ENCODE measurements around the gene TUBG1.
"Not testable (repeated sequence)": the region's sequence is repeated elsewhere in the genome, so short reads cannot be mapped to it uniquely, and the experiment has no call there.

TUBG1 gene

DNA sequence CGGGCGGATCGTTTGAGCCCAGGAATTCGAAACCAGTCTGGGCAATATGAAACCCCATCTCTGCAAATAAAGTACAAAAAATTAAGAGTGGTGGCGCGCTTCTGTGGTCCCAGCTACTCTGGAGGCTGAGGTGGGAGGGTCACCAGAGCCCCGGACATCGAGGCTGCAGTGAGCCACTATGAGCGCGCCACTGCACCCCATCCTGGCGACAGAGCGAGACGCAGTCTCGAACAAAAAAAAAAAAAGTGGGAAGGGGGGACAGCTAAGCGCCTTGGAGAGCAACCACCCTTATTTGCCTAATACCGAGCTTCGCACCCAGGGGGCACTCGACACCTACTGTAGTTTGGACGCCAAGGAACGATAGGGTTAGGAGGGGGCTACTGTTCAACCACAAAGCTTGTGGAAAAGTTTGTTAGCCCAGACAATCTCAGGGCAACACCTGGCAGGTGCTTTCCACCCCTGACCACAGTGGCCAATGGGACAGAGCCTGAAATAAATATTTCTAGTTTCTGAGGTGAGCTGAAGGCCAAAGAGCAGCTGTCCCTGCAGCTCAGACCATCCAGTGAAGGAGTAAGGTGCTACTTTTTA is 31.1 kb upstream of the TUBG1 start:
- DNase-seq (ENCODE audit: low read depth, low spot score), result peak; percentile 90

DNA sequence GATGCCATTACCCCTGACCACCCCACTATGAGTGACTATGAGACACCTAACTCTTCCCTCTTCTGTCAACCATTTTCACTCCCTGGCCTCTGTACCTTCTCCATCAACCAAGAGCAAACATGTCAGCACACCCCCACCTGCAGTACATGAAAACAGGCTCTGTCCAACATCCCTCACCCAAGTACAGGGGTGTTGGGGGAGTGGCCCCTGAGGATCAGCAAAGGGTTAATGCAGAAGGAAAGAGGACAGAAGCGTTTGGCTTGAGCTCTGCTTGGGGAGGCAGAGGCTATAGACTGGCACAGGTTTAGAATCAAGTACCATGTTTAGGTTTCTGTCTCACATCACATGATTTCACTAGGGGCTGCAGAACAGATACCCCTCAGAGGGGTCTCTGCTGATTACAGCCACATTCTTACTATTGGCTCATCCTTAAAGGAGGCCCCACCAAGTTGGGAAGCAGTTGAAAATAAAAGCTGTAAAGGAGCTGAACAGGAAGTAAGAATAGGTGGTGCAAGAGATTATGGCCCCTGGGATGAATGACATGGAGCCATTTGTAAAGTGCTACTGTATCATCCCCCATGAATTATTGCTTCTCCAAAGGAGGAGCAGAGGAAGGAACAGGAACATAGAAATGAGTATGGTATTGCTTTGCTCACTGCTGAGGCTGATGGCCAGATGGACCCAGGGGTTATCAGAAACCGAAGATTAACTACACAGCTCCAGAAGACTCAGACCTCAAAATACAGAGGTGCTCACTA is 29.5 kb upstream of the TUBG1 start:
- DNase-seq (ENCODE audit: low read depth, low spot score), result no peak

GRCh38 chr17:42581744-42582270 is 27.7 kb upstream of the TUBG1 start:
- DNase-seq (ENCODE audit: low read depth, low spot score), result no peak

- DNase-seq (ENCODE audit: low read depth, low spot score), result no peak
These were observed 24.6 kb upstream of the TUBG1 start for GRCh38 chr17:42584880-42585279.

DNA sequence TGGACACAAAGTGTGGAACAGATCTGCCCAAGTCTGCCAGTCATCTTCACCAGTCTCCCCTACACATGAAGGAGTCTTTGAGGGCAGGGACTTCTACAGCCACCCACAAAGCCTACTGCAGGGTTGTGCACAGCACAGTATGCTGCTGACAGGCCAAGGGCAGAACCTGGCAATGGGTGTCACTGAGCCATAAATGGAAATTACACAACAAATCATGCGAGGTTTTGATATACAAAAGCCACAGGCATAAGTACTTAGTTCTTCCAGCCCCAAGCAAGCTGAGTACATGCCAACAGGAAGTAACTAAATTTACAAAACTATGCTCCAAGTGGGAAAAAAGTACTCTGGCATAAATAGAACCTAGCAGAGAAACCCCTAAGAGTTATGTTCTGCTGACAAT is 24.1 kb upstream of the TUBG1 start:
- no peak for DNase-seq (ENCODE audit: low read depth, low spot score)

GRCh38 chr17:42586514-42587230 is 22.8 kb upstream of the TUBG1 start:
- no peak for DNase-seq (ENCODE audit: low read depth, low spot score)

DNA sequence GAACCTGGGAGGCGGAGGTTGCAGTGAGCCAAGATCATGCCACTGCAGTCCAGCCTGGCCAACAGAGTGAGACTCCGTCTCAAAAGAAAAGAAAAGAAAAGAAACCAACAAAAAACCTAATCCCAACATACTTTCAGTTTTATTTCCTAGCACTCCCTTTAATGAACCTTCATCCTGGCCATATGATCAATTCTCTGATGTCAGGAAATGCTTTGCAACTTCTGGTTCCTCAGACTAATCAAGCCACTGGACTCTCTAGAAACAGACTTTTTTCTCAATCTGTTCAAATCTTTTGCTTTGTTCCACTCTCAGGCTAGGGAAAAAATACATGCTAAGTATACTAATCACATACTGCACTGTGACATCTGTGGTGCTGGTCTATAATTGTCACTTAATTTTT is 18.6 kb upstream of the TUBG1 start:
- DNase-seq (ENCODE audit: low read depth, low spot score), result no peak

DNA sequence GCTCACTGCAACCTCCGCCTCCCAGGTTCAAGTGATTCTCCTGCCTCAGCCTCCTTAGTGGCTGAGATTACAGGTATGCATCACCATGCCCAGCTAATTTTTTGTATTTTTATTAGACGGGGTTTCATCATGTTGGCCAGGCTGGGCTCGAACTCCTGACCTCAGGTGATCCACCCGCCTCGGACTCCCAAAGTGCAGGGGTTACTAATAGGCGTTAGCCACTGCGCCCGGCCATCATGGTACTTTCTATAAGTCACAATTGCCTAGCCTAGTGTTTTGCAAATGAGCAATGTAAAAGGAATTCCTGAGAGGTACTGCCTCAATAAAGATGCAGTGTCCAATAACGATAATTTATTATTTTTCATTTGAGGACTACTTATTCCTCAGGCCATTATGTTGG is 18.1 kb upstream of the TUBG1 start:
- no peak for DNase-seq (ENCODE audit: low read depth, low spot score)

DNA sequence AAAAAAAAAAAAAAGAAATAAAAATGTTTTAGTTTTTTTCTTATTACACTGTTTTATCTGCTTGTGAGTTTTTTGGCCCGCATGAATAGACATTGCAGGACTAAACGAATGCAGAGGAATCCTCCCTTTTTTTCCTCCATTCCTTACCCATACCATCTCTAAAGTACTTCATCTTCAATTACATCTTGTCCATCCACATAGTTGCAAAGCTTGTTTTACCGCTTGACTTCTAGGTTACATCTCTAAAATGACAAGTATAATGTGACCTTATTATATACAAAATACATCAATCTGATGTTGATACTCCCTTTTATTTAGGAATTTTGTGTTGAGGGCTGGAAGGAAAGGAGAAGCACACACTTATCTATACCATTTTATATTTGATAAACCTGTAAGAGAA is 13.1 kb upstream of the TUBG1 start:
- no peak for DNase-seq (ENCODE audit: low read depth, low spot score)

- DNase-seq (ENCODE audit: low read depth, low spot score), result no peak
These were observed 10.6 kb upstream of the TUBG1 start for GRCh38 chr17:42598905-42599304.

DNA sequence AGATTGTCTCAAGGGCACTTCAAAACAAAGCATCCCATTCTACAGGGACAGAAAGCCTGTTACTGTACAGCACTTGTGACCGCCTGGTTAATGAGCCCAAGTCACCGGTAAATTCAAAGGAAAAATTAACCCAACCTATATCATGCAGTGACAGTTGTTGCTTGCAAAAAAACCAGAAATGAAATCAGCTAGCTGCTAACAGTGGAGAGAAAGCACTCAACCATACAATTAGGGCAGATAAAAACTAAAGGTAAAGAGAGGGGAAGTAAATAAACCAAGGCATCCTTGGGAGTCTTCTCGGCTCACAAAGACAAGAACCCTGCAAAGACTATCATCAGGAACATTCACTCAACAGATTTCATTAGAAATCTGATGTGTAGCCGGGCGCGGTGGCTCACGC is 6.2 kb upstream of the TUBG1 start:
- no peak for DNase-seq (ENCODE audit: low read depth, low spot score)

DNA sequence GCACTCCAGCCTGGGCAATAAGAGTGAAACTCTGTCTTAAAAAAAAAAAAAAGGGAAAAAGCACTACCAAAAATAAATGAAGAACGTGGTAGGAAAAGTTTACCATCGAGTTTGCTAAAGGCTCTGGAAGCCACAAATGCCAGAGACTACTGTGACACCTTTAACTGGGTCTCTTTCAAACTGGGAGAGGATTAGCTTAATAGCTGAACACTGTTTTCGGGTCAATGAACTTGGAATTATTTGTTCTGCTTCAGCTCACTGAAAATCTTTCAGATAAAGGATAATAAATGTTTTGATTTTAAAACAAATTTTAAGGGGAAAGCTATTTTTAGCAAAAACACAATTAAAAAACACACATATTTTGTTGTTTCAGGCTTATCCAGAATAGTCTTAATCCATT is 1.7 kb upstream of the TUBG1 start:
- no peak for DNase-seq (ENCODE audit: low read depth, low spot score)

DNA sequence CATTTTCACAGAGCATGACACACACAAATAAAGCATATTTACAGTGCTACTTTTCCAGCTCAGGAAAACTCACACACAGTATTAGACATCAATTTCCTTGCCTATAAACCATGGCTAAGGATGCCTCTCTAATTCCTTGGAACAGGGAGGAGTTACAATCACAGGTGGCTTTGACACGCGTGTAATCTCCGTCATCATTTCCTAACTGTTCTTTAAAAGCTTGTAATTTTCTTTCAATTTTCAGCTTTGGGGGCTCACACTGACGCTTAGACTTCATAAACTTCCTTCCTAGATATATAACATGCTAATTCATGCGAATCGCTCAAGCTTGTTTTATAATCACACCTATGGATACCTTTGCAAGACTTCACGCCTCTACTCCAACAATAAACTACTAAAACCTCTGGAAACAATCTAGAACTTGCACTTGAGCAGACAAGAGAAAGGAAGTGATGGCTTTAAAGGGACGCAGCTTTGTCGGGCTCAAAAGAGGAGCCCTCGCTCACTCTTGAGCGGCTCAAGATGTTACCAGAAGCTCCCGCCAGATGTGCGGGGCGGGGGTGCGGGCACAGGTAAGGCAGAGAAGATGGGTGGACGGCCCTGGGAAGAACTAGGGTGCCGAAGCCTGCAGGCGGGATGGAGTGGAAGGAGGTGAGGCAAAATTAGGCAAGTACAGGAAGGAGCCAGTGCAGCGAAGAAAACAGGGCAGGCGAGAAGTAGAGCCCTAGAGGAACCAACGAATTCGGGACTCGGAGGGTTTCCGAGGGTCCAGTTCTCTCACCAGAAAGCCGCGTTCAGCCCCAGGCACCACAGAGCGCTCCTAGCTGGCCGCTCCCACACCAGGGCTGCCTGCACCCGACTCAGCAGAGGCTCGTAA is 940 bp upstream of the TUBG1 start:
- no peak for DNase-seq (ENCODE audit: low read depth, low spot score)

DNA sequence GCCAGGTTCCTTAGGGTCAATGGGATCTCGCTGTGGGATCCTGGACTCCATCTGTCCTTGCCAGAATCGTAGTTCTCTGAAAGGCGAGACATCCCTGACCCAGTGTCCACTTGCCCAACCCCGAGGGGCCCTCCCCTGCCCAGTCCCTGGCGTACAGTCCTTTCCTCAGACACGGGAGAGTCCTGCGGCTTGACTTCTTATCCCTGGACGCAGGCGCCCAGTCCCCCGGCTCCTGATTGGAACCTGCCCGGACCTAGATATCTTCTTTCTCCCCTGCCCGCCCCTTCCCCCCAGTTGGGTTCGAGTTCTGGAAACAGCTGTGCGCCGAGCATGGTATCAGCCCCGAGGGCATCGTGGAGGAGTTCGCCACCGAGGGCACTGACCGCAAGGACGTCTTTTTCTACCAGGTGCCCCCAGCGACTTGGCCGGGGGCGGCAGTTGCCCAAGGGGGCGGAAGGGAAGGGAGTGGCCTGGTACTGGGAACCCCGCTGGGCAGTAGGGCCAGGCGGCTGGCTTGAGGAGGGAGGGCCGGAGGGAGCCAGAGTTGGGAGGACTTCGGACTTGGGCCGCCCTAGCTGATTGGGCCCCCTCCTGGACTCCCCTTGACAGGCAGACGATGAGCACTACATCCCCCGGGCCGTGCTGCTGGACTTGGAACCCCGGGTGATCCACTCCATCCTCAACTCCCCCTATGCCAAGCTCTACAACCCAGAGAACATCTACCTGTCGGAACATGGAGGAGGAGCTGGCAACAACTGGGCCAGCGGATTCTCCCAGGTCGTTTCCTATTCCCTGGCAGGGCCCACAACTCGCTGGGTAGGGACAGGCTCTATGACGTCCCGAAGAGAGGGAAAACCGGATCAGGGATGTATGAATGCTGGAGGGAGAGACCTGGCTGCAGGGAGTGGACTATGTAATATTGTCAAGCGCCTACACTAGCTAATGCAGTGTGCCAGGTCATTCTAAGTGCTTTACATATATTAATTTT is 625 bp downstream of the TUBG1 start:
- not testable (repeated sequence) for DNase-seq (ENCODE audit: low read depth, low spot score)

GRCh38 chr17:42612013-42612412 is 2.5 kb downstream of the TUBG1 start:
- no peak for DNase-seq (ENCODE audit: low read depth, low spot score)

DNA sequence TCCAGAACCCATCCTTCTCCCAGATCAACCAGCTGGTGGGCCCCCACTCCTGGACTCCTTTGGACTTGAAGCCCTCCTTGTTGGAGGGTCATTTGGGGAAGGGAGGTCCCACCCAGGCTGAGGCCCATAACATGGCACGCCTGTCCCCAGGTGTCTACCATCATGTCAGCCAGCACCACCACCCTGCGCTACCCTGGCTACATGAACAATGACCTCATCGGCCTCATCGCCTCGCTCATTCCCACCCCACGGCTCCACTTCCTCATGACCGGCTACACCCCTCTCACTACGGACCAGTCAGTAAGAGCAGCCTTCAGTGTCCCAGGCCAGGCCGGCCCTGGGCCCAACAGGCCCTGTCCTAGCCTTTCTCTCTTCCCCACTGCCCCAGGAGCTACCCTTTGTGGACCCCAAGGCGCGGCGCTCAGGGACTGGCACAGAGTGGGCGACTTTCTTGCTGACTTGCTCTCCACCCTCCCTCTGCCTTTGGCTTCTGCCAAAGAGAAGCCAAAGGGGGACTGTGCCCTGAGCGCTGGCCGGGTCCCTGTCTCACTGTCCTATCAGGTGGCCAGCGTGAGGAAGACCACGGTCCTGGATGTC is 4.3 kb downstream of the TUBG1 start:
- no peak for DNase-seq (ENCODE audit: low read depth, low spot score)

DNA sequence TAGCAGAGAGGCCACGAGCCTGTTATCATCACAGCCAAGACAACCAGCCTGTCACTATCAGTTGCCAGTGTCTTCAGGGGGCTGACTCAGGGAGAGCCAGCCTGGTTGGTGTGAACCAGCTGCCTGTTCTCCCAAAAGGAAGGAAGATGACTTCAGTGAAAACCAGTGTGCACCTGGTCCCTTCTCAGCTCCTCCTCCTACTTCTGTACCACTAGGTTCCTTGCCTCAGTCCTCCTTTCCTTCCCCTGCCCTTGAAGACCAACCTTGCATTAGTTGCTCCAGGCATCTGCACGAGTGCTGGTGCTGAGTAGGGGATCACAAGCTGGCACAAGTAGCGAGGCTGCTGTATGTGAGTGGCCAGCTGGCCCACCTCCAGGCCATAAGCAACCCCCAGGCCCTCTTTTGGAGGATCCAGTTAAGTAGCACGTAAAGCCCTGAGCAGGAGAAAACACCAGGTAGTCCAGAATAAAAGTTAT is 8.5 kb downstream of the TUBG1 start:
- no peak for DNase-seq (ENCODE audit: low read depth, low spot score)

DNA sequence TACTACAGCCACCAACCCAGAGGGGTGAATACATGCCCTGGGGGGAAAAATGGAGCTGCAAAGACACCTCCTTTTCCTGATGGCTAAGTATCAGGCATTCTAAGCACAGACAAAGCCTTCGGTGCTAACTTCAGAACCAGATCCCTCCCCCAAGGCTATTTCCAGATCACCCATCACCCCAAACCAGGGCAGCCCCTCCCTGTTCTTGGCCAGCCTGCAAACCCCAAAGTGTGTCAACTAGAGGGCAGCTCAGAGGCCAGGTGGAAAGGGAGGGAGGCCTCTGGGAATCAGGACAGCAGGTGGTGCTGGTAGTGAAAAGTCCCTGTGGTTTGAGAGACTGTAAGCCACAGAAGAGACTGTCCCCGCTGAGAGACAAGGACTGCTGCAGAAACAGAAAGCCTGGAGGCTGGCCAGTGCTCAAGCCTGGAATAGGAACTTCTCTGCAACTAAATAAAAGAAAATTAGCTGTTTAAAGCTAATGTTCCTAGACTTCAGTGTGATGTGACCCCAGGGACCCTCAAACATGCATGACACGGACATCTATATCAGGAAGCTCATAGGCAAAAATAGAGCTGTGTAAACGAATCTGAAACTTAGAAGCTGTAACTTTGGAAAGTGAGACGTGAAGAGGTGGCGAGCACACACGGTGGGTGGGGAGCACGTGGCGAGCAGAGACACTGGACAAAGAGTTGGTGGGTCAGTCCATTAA is 9.1 kb downstream of the TUBG1 start:
- peak; percentile 81 for DNase-seq (ENCODE audit: low read depth, low spot score)

DNA sequence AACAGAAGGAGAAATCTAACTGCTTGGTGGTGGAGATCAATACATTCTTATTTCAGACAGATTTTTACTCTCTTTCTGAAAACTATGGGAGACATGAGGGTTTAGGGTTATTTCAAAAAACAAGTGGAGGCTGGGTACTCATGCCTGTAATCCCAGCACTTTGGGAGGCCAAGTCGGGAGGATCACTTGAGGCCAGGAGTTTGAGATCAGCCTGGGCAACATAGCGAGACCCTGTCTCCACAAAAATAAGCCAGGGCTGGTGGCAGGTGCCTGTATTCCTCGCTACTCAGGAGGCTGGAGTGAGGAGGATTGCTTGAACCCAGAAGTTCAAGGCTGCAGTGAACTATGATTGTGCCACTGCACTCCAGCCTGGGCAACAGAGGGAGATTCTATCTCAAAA is 12.5 kb downstream of the TUBG1 start:
- not testable (repeated sequence) for DNase-seq (ENCODE audit: low read depth, low spot score)

Measured in ELF-1 (cell line).